HL-60 (cell line): Measurements from ENCODE around the gene BLM.

Experiments used
- TF ChIP-seq, protein P1 (sequence below): IDR thresholded peaks from one replicate; pipeline ENCODE4 v1.5.1; 2011; ENCODE audit warnings: low read length, control low read depth, inconsistent platforms; ENCODE audit not compliant: insufficient read depth
- TF ChIP-seq, protein P2 (sequence below): IDR thresholded peaks from 2 replicates; pipeline ENCODE4 v1.6.1; 2012; ENCODE audit warnings: low read depth; ENCODE audit not compliant: insufficient replicate concordance

- TF ChIP-seq, protein P1, sequence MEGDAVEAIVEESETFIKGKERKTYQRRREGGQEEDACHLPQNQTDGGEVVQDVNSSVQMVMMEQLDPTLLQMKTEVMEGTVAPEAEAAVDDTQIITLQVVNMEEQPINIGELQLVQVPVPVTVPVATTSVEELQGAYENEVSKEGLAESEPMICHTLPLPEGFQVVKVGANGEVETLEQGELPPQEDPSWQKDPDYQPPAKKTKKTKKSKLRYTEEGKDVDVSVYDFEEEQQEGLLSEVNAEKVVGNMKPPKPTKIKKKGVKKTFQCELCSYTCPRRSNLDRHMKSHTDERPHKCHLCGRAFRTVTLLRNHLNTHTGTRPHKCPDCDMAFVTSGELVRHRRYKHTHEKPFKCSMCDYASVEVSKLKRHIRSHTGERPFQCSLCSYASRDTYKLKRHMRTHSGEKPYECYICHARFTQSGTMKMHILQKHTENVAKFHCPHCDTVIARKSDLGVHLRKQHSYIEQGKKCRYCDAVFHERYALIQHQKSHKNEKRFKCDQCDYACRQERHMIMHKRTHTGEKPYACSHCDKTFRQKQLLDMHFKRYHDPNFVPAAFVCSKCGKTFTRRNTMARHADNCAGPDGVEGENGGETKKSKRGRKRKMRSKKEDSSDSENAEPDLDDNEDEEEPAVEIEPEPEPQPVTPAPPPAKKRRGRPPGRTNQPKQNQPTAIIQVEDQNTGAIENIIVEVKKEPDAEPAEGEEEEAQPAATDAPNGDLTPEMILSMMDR = no peak
- TF ChIP-seq, protein P2, sequence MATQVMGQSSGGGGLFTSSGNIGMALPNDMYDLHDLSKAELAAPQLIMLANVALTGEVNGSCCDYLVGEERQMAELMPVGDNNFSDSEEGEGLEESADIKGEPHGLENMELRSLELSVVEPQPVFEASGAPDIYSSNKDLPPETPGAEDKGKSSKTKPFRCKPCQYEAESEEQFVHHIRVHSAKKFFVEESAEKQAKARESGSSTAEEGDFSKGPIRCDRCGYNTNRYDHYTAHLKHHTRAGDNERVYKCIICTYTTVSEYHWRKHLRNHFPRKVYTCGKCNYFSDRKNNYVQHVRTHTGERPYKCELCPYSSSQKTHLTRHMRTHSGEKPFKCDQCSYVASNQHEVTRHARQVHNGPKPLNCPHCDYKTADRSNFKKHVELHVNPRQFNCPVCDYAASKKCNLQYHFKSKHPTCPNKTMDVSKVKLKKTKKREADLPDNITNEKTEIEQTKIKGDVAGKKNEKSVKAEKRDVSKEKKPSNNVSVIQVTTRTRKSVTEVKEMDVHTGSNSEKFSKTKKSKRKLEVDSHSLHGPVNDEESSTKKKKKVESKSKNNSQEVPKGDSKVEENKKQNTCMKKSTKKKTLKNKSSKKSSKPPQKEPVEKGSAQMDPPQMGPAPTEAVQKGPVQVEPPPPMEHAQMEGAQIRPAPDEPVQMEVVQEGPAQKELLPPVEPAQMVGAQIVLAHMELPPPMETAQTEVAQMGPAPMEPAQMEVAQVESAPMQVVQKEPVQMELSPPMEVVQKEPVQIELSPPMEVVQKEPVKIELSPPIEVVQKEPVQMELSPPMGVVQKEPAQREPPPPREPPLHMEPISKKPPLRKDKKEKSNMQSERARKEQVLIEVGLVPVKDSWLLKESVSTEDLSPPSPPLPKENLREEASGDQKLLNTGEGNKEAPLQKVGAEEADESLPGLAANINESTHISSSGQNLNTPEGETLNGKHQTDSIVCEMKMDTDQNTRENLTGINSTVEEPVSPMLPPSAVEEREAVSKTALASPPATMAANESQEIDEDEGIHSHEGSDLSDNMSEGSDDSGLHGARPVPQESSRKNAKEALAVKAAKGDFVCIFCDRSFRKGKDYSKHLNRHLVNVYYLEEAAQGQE = no peak
Measured at GRCh38 chr15:90761629-90762028, 44.5 kb downstream of the BLM start.
